Calu3 (cell line): Measurements from ENCODE around the gene GPR42. TPM values are rescaled to one million over a fixed set of nuclear protein-coding genes. Genes with fewer than 3 reads are reported as not detected.
A peak's percentile ranks its signal among the peaks of the same experiment; 100 is the strongest.

ENCODE experiments used
- BruUV-seq: library from RNA; stranded (reverse); fragments of 400-500 nt; replicated peaks from 2 replicates; lab custom pipeline; 2021; lab: Mats Ljungman, UMichigan
- CTCF ChIA-PET: fragments of 300-600 bp; sonication (Branson Sonifier 250); formaldehyde crosslinking; loops from one replicate; lab custom pipeline; 2022; ENCODE audit warnings: antibody characterized with exemption; lab: Charles Lee
- DNase-seq: peaks from one replicate; pipeline ENCODE4 v3.0.0; 2022
- H3K27ac Mint-ChIP-seq: one replicate; pipeline ENCODE4 v1.8.0; 2022; ENCODE audit warnings: mixed read lengths; ENCODE audit not compliant: unreplicated experiment
- H3K27me3 Mint-ChIP-seq: one replicate; pipeline ENCODE4 v1.8.0; 2022; ENCODE audit warnings: mixed read lengths; ENCODE audit not compliant: unreplicated experiment
- H3K36me3 Mint-ChIP-seq: one replicate; pipeline ENCODE4 v1.8.0; 2022; ENCODE audit warnings: mild to moderate bottlenecking, moderate library complexity, mixed read lengths; ENCODE audit not compliant: insufficient read depth, unreplicated experiment
- H3K4me1 Mint-ChIP-seq: one replicate; pipeline ENCODE4 v1.8.0; 2022; ENCODE audit warnings: mild to moderate bottlenecking, low read depth, mixed read lengths; ENCODE audit not compliant: unreplicated experiment
- H3K4me3 Mint-ChIP-seq: one replicate; pipeline ENCODE4 v1.8.0; 2022; ENCODE audit warnings: mild to moderate bottlenecking, low read depth, moderate library complexity, mixed read lengths; ENCODE audit not compliant: unreplicated experiment
- H3K9me3 Mint-ChIP-seq: one replicate; pipeline ENCODE4 v1.8.0; 2022; ENCODE audit warnings: low read depth, mixed read lengths; ENCODE audit not compliant: unreplicated experiment
- CTCF ChIP-seq: fragments of 200-600 bp; IDR thresholded peaks from one replicate; pipeline ENCODE4 v1.8.0; 2022; ENCODE audit warnings: antibody characterized with exemption; ENCODE audit not compliant: unreplicated experiment
- intact Hi-C: fragments of 100-400 bp; cut with micrococcal nuclease; formaldehyde crosslinking; loops from one replicate; pipeline ENCODE4 v1.10.0; 2022; ENCODE audit not compliant: unreplicated experiment
- total RNA-seq: library from RNA; stranded (reverse); gene quantifications from 2 replicates; pipeline ENCODE4 v1.2.3, GENCODE V29; 2022

Gene GPR42
- total RNA-seq, 1 experiment from 2014 or later = not detected

GRCh38 chr19:35350591-35350990, 20.3 kb upstream of the GPR42 start:
- H3K4me3 Mint-ChIP-seq = no peak overlapping the region
- no peaks in the 10 kb centered on the region for H3K36me3 Mint-ChIP-seq
- no peak for DNase-seq

DNA sequence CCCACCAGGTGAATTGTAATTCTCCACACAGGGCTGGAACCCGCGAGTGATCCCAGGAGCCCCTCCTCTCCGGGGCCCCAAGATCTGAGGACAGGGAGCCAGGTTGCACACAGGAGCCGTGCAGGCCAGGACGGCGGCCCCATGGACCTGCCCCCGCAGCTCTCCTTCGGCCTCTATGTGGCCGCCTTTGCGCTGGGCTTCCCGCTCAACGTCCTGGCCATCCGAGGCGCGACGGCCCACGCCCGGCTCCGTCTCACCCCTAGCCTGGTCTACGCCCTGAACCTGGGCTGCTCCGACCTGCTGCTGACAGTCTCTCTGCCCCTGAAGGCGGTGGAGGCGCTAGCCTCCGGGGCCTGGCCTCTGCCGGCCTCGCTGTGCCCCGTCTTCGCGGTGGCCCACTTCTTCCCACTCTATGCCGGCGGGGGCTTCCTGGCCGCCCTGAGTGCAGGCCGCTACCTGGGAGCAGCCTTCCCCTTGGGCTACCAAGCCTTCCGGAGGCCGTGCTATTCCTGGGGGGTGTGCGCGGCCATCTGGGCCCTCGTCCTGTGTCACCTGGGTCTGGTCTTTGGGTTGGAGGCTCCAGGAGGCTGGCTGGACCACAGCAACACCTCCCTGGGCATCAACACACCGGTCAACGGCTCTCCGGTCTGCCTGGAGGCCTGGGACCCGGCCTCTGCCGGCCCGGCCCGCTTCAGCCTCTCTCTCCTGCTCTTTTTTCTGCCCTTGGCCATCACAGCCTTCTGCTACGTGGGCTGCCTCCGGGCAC, 19.3 kb upstream of the GPR42 start:
- H3K36me3 Mint-ChIP-seq = no peaks in the 10 kb centered on the region
- H3K27ac Mint-ChIP-seq = no peak overlapping the region
- no peak for DNase-seq
- no peaks in the 10 kb centered on the region for H3K4me1 Mint-ChIP-seq
- no peaks in the 10 kb centered on the region for H3K9me3 Mint-ChIP-seq
- no peak for TF ChIP-seq CTCF
- peaks cover 65% of the 10 kb centered on the region for H3K27me3 Mint-ChIP-seq
- no peak overlapping the region for H3K4me3 Mint-ChIP-seq
- intact Hi-C loops = loop anchor here (1.0 kb wide), 2 partner anchors 117 to 144 kb away; no protein-coding TSS in a partner anchor
- CTCF ChIA-PET = interaction anchor here (2.6 kb wide), 1 partner anchor 117 kb away, joined by 27 read pairs; no protein-coding TSS in a partner anchor
- BruUV-seq = no TSS peak

More at GRCh38 chr19:35350591-35350990, 20.3 kb upstream of the GPR42 start:
- Mint-ChIP-seq H3K9me3 (no peaks in the 10 kb centered on the region), H3K4me1 (no peaks in the 10 kb centered on the region), H3K27me3 (peaks cover 64% of the 10 kb centered on the region), H3K27ac (no peak overlapping the region)
- BruUV-seq = no TSS peak
- intact Hi-C loops = no loop called here
- CTCF ChIA-PET = interaction anchor here (0.6 to 1.7 kb wide), 2 partner anchors 145 to 263 kb away, joined by 4 to 5 read pairs; no protein-coding TSS in a partner anchor
- TF ChIP-seq CTCF = no peak

GRCh38 chr19:35352177-35352447, 18.8 kb upstream of the GPR42 start:
- TF ChIP-seq CTCF = no peak
- Mint-ChIP-seq H3K27me3 (peaks cover 65% of the 10 kb centered on the region), H3K36me3 (no peaks in the 10 kb centered on the region), H3K9me3 (no peaks in the 10 kb centered on the region), H3K27ac (no peak overlapping the region), H3K4me1 (no peaks in the 10 kb centered on the region), H3K4me3 (no peak overlapping the region)
- DNase-seq = no peak
- intact Hi-C loops = loop anchor here (1.0 kb wide), 2 partner anchors 116 to 143 kb away; no protein-coding TSS in a partner anchor
- BruUV-seq = no TSS peak
- CTCF ChIA-PET = interaction anchor here (0.6 to 2.6 kb wide), 6 partner anchors 22 to 143 kb away, joined by 3 to 27 read pairs (median 4); partner anchors contain the start of gene USF2

DNA sequence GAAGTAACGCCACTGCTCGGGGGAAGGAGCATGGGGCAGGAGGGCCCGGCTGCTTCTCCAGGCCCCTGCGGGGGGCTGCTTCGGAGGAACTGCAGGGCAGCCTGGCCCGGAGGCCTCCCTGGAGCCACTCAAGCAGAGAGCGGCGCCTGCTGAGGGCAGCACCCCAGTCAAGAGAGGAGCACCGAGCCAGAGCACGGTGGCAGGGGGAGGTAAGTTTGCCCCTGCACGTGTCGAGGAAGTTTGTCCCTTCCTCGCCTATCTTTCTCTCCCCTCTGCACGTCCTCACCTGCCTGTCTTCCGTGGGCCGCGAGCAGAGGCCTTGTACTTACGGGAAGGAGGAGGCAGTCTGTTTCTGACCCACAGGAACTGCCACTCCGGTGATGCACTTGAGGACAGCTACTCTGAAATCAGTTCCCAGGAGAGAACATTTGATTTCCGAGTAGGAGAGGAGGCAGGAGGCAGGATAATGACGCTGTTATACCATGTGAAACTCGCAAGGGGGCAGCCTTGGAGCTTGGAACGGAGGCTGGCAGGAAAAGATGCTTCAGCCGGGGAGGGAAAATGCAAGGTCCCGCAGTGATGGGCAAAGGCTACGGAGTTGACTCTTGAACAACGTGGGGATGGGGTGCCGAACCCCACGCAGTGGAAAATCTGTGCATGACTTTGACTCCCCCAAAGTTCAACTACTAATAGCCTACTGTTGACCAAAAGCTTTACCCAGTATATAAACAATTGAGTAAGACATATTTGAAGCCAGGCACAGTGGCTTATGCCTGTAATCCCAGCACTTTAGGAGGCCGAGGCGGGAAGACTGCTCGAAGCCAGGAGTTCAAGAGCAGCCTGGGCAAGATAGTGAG, 18.2 kb upstream of the GPR42 start:
- Mint-ChIP-seq H3K4me3 (no peak overlapping the region), H3K9me3 (no peaks in the 10 kb centered on the region), H3K36me3 (no peaks in the 10 kb centered on the region), H3K27ac (no peak overlapping the region), H3K4me1 (peaks cover under 1% of the 10 kb centered on the region), H3K27me3 (peaks cover 65% of the 10 kb centered on the region)
- peak; percentile 86 for TF ChIP-seq CTCF
- CTCF ChIA-PET = interaction anchor here (0.6 to 2.6 kb wide), 14 partner anchors 8 to 200 kb away, joined by 3 to 27 read pairs (median 3); partner anchors contain the start of gene USF2
- intact Hi-C loops = loop anchor here (1.0 kb wide), 2 partner anchors 116 to 143 kb away; no protein-coding TSS in a partner anchor
- DNase-seq = peak; percentile 80
- no TSS peak for BruUV-seq
